Activated naive CD4-positive, alpha-beta T cell treated with anti-CD3 and anti-CD28 coated beads, Interleukin-2, amount 10 ng/mL, durations not matched to agents 7 days and 5 days (primary cell): ENCODE measurements around the gene TMEM247.

Experiments used
- CTCF ChIA-PET: fragments of 350-600 bp; sonication (Branson Sonifier 250); formaldehyde crosslinking; loops from one replicate; lab custom pipeline; 2021; ENCODE audit warnings: antibody characterized with exemption; lab: Charles Lee
- DNase-seq: peaks from one replicate; pipeline ENCODE4 v3.0.0-alpha.2; 2020
- H3K27ac Mint-ChIP-seq: one replicate; pipeline ENCODE4 v1.8.0; 2021; ENCODE audit warnings: mild to moderate bottlenecking, moderate library complexity, mixed read lengths
- H3K27me3 Mint-ChIP-seq: one replicate; pipeline ENCODE4 v1.8.0; 2021; ENCODE audit warnings: mild to moderate bottlenecking, mixed read lengths
- H3K36me3 Mint-ChIP-seq: one replicate; pipeline ENCODE4 v1.8.0; 2021; ENCODE audit warnings: mixed read lengths
- H3K4me1 Mint-ChIP-seq: one replicate; pipeline ENCODE4 v1.8.0; 2021; ENCODE audit warnings: mixed read lengths
- H3K4me3 Mint-ChIP-seq: one replicate; pipeline ENCODE4 v1.8.0; 2021; ENCODE audit warnings: mild to moderate bottlenecking, moderate library complexity, mixed read lengths
- H3K9me3 Mint-ChIP-seq: one replicate; pipeline ENCODE4 v1.8.0; 2021; ENCODE audit warnings: mixed read lengths

TMEM247 gene

DNA sequence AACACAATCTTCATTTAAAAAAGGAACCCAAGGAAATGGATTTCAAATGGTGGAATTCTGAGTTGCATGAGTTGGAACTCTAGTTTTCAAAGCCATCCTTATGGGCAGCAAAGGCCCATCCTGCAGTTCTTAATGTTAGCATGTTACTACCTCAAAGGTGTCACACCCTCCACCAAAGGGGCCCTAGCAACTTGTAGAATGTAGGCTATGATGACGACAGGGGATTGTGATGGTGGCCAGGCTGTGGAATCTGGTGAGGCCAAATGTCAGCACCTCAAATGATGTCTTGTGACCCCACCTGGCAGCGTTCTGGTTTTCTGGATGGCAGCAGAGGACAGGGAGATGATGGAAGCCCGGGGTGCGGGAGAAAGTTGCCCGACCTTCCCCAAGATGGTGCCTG, at the start of gene TMEM247:
Gene TMEM247, plus strand, starts transcription at position 301 of the 400 bp plus-strand sequence.
- Mint-ChIP-seq H3K27ac (no peak within 1 kb of the TSS), H3K4me1 (peaks cover 19% of the 10 kb centered on the region), H3K36me3 (peaks cover 12% of the 10 kb centered on the region), H3K27me3 (peaks cover 23% of the 10 kb centered on the region), H3K4me3 (no peak within 1 kb of the TSS), H3K9me3 (peaks cover 23% of the 10 kb centered on the region)
- CTCF ChIA-PET = no interaction called here
- DNase-seq = no peak

GRCh38 chr2:46430413-46430812, 49.0 kb upstream of the TMEM247 start:
- DNase-seq = no peak
- H3K36me3 Mint-ChIP-seq = no peaks in the 10 kb centered on the region
- H3K27ac Mint-ChIP-seq = no peak overlapping the region
- no peak overlapping the region for H3K4me3 Mint-ChIP-seq
- H3K9me3 Mint-ChIP-seq = no peaks in the 10 kb centered on the region
- CTCF ChIA-PET = interaction anchor here (0.6 kb wide), 1 partner anchor 407 kb away, joined by 3 read pairs; no protein-coding TSS in a partner anchor
- H3K4me1 Mint-ChIP-seq = peaks cover 9% of the 10 kb centered on the region
- no peaks in the 10 kb centered on the region for H3K27me3 Mint-ChIP-seq

GRCh38 chr2:46430992-46431391, 48.4 kb upstream of the TMEM247 start:
- no peak for DNase-seq
- Mint-ChIP-seq H3K27ac (no peak overlapping the region), H3K36me3 (no peaks in the 10 kb centered on the region), H3K4me1 (peaks cover 9% of the 10 kb centered on the region), H3K9me3 (no peaks in the 10 kb centered on the region), H3K27me3 (no peaks in the 10 kb centered on the region), H3K4me3 (no peak overlapping the region)
- CTCF ChIA-PET = no interaction called here

DNA sequence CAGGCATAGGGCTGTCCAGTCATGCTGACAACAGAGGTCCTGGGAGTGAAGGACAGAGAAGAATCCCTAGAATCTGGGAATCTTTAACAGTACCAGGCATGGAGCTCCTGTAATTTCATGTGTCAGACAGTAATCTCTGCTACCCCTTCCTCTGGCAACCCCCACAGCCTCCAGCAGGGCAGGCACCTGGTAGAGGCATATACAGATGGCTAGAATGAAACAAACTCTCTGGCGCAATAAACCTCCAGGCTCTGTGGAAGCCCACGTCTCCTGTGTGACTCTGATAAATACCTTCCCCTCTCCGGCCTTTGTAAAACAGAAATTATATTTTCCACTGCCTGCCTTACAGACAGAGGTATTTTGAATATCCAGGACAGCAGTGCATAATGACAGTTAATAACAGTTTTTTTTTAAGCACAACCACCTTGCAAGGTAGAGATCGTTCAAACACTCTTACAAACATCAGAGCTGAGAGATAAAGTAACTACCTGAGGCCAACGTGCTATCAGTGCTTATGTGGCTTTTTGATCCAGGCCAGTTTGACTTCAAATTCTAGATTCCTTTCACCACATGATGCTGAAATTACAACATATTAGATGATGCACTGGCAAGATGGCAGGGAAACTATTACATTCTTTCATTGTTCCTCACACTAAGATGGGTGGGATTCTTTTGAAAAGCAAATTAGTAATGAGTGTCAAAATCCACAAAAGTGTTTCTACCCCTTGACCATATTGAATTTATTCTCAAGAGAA, 47.7 kb upstream of the TMEM247 start:
- CTCF ChIA-PET = no interaction called here
- Mint-ChIP-seq H3K9me3 (no peaks in the 10 kb centered on the region), H3K27me3 (no peaks in the 10 kb centered on the region), H3K36me3 (no peaks in the 10 kb centered on the region), H3K4me1 (peaks cover 9% of the 10 kb centered on the region), H3K27ac (no peak overlapping the region), H3K4me3 (no peak overlapping the region)
- no peak for DNase-seq

DNA sequence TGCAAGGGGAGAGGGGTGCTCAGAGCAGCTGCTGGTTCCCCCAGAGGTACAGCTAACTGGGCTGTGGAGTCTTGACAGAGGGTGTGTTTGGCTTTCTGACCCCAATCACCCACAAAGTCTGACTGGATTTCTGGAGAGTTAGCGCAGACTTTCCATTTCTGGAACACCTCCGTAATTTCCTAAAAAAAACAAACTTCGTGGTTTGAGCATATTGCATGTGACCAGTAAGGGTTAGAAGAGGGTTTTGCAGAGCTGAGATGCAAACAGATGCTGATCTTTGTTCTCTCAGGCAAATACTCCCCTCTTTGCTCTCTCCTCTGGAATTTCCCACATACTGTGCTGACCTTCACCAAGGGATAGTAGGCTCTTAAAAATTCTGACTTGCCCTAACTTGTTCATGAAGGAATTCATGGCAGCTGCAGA, 44.5 kb upstream of the TMEM247 start:
- no peaks in the 10 kb centered on the region for H3K36me3 Mint-ChIP-seq
- H3K27ac Mint-ChIP-seq = no peak overlapping the region
- DNase-seq = no peak
- H3K9me3 Mint-ChIP-seq = no peaks in the 10 kb centered on the region
- CTCF ChIA-PET = no interaction called here
- no peak overlapping the region for H3K4me3 Mint-ChIP-seq
- peaks cover 2% of the 10 kb centered on the region for H3K27me3 Mint-ChIP-seq
- peaks cover 24% of the 10 kb centered on the region for H3K4me1 Mint-ChIP-seq

GRCh38 chr2:46435353-46435752, 44.0 kb upstream of the TMEM247 start:
- DNase-seq = no peak
- Mint-ChIP-seq H3K4me1 (peaks cover 29% of the 10 kb centered on the region), H3K27ac (no peak overlapping the region), H3K27me3 (peaks cover 4% of the 10 kb centered on the region), H3K36me3 (no peaks in the 10 kb centered on the region), H3K9me3 (no peaks in the 10 kb centered on the region), H3K4me3 (no peak overlapping the region)
- CTCF ChIA-PET = no interaction called here

- no peaks in the 10 kb centered on the region for H3K36me3 Mint-ChIP-seq
- H3K9me3 Mint-ChIP-seq = no peaks in the 10 kb centered on the region
- H3K27ac Mint-ChIP-seq = no peak overlapping the region
- H3K4me1 Mint-ChIP-seq = peaks cover 28% of the 10 kb centered on the region
- H3K4me3 Mint-ChIP-seq = no peak overlapping the region
- H3K27me3 Mint-ChIP-seq = peaks cover 5% of the 10 kb centered on the region
- CTCF ChIA-PET = no interaction called here
- no peak for DNase-seq
These were observed 43.5 kb upstream of the TMEM247 start for GRCh38 chr2:46435796-46436360.

DNA sequence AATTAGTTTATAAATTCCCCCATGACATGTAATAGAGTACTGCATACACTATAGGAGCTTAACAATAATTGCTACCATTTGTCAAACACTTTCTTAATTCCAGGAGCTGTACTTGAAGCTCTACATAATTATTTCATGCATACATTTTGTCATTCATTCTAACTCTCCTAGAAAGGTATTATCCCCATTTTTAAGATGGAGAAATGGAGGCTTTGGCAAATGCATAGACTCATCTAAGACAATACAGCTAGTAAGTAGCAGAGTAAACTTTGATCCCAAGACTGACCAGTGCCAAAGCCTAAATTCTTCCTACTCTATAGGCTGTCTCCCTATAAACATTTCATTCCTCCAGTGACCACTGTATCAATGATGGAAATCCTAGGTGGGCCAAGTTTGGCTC, 42.6 kb upstream of the TMEM247 start:
- CTCF ChIA-PET = no interaction called here
- Mint-ChIP-seq H3K27me3 (peaks cover 7% of the 10 kb centered on the region), H3K4me1 (peaks cover 23% of the 10 kb centered on the region)

DNA sequence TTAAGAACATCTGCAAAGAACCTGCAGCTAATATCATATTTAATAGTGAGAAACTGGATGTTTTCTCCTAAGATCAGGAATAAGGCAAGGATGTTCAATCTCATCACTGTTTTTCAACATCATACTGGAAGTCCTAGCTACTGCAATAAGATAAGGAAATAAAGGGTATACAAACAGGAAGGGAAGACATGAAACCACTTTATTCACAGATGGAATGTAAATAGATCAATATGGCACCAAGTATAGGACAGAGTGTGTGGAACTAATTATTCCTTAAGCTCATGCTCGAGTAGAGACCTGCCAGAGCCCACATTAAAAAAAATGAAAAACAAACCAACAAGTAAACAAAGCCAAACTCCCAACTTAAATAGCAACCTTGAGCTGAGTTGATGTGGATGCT, 41.3 kb upstream of the TMEM247 start:
- Mint-ChIP-seq H3K4me3 (no peak overlapping the region), H3K27ac (no peak overlapping the region), H3K9me3 (no peaks in the 10 kb centered on the region), H3K4me1 (peaks cover 20% of the 10 kb centered on the region), H3K27me3 (peaks cover 7% of the 10 kb centered on the region), H3K36me3 (no peaks in the 10 kb centered on the region)
- CTCF ChIA-PET = no interaction called here
- DNase-seq = no peak

More for the DNA sequence above, 42.6 kb upstream of the TMEM247 start:
- no peaks in the 10 kb centered on the region for H3K9me3 Mint-ChIP-seq
- no peaks in the 10 kb centered on the region for H3K36me3 Mint-ChIP-seq
- no peak overlapping the region for H3K27ac Mint-ChIP-seq
- no peak overlapping the region for H3K4me3 Mint-ChIP-seq
- DNase-seq = no peak

GRCh38 chr2:46438794-46439193, 40.6 kb upstream of the TMEM247 start:
- no peak overlapping the region for H3K4me3 Mint-ChIP-seq
- no peaks in the 10 kb centered on the region for H3K36me3 Mint-ChIP-seq
- CTCF ChIA-PET = no interaction called here
- peaks cover 7% of the 10 kb centered on the region for H3K27me3 Mint-ChIP-seq
- H3K9me3 Mint-ChIP-seq = no peaks in the 10 kb centered on the region
- no peak for DNase-seq
- H3K27ac Mint-ChIP-seq = no peak overlapping the region
- peaks cover 20% of the 10 kb centered on the region for H3K4me1 Mint-ChIP-seq

DNA sequence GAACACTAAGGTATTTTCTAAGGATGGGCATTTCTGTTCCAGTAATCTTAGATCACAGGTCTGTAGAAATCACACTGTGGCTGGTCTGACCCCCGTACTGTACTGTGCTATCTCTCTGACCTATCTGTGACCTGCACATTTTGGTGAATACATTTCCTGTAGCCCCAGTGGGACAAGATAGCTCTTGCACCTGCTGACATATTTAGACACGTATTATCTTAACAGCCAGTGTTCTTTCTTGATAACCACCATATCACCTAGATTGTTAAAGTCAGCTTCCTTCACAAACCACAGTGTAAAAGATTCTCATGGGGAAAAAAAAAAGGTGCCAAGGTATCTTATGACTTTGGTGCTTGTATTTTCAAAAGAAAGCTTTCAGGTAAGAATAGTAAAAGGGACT, 39.8 kb upstream of the TMEM247 start:
- peaks cover 1% of the 10 kb centered on the region for H3K9me3 Mint-ChIP-seq
- H3K36me3 Mint-ChIP-seq = no peaks in the 10 kb centered on the region
- CTCF ChIA-PET = interaction anchor here (0.6 to 1.0 kb wide), 3 partner anchors 20 to 853 kb away, joined by 3 to 4 read pairs (median 3); no protein-coding TSS in a partner anchor
- no peak overlapping the region for H3K4me3 Mint-ChIP-seq
- peaks cover 7% of the 10 kb centered on the region for H3K27me3 Mint-ChIP-seq
- H3K4me1 Mint-ChIP-seq = peaks cover 20% of the 10 kb centered on the region
- DNase-seq = no peak
- H3K27ac Mint-ChIP-seq = no peak overlapping the region

DNA sequence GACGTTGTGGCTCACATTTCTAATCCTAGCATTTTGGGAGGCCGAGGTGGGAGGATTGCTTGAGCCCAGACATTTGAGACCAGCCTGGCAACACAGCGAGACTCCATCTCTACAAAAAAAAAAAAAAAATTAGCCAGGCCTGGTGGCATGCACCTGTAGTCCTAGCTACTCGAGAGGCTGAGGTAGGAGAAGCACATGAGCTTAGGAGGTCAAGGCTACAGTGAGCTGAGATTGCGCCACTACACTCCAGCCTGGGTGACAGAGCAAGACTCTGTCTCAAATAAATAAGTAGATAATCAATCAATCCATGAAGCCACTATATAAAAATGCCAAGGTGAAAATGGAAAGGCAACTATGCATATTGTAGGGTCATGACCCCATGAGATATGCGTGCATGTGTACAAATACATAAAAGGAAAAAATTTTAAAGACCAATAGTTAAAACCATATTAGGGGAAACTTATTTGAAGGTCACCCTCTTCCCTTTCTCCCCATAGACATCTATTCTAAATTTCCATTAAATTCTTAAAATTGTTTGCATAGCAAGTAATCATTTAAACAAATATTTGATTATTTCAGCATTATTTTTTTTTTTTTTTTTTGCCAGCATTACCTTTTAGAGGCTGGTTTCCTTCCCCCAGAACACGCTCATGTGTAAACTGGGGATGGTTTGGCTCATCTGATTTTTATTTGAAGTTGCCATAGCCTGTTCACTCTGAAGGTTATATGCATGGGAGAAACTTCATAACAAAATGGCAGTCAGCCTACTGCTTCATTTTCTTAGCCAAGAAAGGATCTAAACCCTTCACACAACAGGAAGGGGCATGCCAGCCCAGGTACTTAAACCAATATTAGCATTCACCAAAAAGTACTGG, 37.3 kb upstream of the TMEM247 start:
- H3K36me3 Mint-ChIP-seq = peaks cover 1% of the 10 kb centered on the region
- H3K27me3 Mint-ChIP-seq = peaks cover 7% of the 10 kb centered on the region
- peaks cover 11% of the 10 kb centered on the region for H3K9me3 Mint-ChIP-seq
- no peak overlapping the region for H3K4me3 Mint-ChIP-seq
- no peak overlapping the region for H3K27ac Mint-ChIP-seq
- peaks cover 20% of the 10 kb centered on the region for H3K4me1 Mint-ChIP-seq
- DNase-seq = no peak
- CTCF ChIA-PET = no interaction called here

GRCh38 chr2:46444732-46445131, 34.6 kb upstream of the TMEM247 start:
- Mint-ChIP-seq H3K27me3 (peaks cover 16% of the 10 kb centered on the region), H3K9me3 (peaks cover 11% of the 10 kb centered on the region), H3K4me3 (no peak overlapping the region), H3K27ac (no peak overlapping the region), H3K36me3 (peaks cover 1% of the 10 kb centered on the region), H3K4me1 (peaks cover 7% of the 10 kb centered on the region)
- CTCF ChIA-PET = no interaction called here
- DNase-seq = no peak

GRCh38 chr2:46445556-46445955, 33.8 kb upstream of the TMEM247 start:
- CTCF ChIA-PET = interaction anchor here (1.1 kb wide), 1 partner anchor 414 kb away, joined by 3 read pairs; no protein-coding TSS in a partner anchor
- no peak for DNase-seq
- Mint-ChIP-seq H3K27ac (no peak overlapping the region), H3K4me1 (no peaks in the 10 kb centered on the region), H3K9me3 (peaks cover 11% of the 10 kb centered on the region), H3K4me3 (no peak overlapping the region), H3K36me3 (peaks cover 1% of the 10 kb centered on the region), H3K27me3 (peaks cover 13% of the 10 kb centered on the region)
